AG08396 (cell line): ENCODE measurements around the gene CTTN.
A peak's percentile ranks its signal among the peaks of the same experiment; 100 is the strongest.

Source experiments
- DNase-seq: peaks from one replicate; pipeline ENCODE4 v3.0.0; 2012; ENCODE audit warnings: low spot score, mixed read lengths

The CTTN gene

GRCh38 chr11:70477176-70477575, 78.8 kb downstream of the CTTN start:
- DNase-seq, result no peak

GRCh38 chr11:70477609-70478008, 79.3 kb downstream of the CTTN start:
- DNase-seq, result no peak

GRCh38 chr11:70478166-70478890, 80.0 kb downstream of the CTTN start:
- no peak for DNase-seq

GRCh38 chr11:70480711-70481110, 82.4 kb downstream of the CTTN start:
- no peak for DNase-seq

- peak; percentile 88 for DNase-seq
Observed at GRCh38 chr11:70481625-70482528, 83.5 kb downstream of the CTTN start.

GRCh38 chr11:70482529-70482917, 84.2 kb downstream of the CTTN start:
- DNase-seq, result peak; percentile 44

- DNase-seq, result peak; percentile 83
Observed at GRCh38 chr11:70483077-70483861, 84.9 kb downstream of the CTTN start.

- no peak for DNase-seq
Observed at GRCh38 chr11:70483917-70484316, 85.6 kb downstream of the CTTN start.

- DNase-seq, result no peak
Observed at GRCh38 chr11:70485326-70486025, 87.1 kb downstream of the CTTN start.

GRCh38 chr11:70486026-70486415, 87.7 kb downstream of the CTTN start:
- no peak for DNase-seq
